NCI-H1694 (cell line): ENCODE results near the gene PPDPF.
A peak's percentile ranks its signal among the peaks of the same experiment; 100 is the strongest.

ENCODE experiments used
- DNase-seq: peaks from one replicate; lab custom pipeline; 2025; lab: John Stamatoyannopoulos, UW

Gene PPDPF

DNA sequence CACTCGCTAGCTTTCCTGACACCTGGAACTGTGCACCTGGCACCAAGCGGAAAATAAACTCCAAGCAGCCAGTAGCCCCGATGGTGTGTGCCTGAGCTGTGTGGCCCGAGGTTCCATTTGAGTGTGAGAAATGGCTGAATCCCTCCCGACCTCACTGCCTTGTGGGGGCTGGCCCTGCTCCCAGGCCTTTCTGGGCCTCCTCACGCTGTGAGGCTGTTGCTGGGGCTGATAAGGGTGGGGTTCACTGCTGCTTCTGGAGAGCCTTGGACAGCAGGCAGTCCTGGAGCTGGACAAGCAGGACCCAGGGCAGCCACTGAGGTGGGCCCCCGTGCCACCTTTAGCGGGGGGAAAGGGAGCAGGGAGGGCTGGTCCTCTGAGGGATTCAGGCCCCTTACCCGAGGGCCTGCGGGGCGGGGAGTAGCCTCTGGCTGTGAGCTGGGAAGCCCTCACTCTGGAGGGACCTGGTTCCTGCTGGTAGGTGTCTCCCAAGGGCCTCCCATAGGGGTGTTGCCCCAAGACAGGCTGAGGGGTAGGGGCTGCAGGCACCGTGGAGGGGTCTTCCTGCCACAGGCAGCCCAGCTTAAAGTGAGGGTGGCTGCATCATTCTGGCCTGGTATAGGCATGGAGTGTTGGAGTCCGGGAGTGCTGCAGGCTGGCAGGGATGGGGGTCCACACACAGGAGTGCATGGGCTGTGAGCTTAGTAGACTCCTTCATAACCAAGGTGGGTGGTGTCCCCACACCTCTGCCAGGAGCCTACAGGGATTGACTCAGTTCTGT, 1.7 kb downstream of the PPDPF start:
- DNase-seq = no peak

DNA sequence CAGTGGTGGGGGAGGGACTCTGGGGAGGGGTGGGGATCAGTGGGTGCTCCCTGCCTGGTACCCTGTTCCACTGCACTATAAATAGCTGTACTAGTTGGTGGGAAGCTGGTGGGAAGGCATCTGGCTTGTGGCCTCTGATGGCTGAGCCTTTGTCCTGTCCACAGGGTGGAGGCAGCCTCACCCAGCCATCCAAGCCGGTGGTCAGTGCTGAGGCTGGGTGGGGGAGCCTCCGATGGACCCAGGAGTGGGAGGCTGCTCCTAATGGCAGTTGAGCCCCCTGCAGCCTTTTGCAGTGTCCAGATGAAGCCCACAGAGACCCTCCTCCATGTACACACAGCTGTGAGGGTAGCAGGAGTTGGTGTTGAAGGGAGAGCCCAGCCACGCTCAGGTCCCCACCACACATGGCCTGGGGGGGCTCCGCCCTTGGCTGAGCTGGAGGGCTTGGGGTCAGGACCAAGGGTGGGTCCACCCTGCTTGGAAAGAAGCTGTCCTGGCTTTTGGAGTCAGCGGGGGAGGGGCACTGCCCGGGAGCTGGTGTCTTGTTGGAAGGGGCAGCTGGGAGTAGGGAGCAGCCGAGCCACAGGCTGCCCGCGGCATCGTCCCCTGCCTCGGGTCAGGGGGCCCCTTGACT, 2.5 kb downstream of the PPDPF start:
- DNase-seq = no peak

DNA sequence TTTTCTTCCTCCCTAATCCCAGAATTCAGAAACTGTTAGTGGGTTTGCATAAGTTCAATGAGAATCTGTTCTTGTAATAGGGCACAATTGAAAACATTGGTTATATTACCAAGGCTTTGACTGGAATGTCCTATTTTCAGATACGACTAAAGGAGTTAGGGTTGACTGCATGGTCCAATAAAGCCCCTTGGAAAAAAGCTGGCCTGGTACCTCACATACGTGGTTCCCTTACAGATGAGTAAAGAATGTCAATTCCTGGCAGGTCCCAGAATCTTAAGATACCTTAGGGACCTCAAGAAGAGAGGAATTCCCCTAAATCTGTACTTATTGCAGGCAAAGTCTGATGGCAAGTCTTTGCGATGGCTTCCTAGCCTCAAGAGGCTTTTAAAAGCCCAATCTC, 4.6 kb downstream of the PPDPF start:
- no peak for DNase-seq

DNA sequence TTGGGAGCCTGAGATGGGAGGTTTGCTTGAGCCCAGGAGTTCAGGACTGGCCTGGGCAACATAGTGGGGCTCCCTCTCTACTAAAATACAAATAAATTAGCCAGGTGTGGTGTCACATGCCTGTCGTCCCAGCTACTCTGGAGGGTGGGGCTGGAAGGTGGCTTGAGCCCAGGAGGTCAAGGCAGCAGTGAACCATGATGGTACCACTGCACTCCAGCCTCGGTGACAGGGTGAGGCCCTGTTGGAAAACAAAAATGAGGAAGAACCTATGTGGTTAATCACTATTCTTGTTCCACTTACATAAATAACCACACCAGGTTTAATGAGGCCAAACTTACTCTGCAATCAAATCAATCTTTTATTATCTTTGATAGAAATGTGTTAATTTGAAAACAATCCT, 5.4 kb downstream of the PPDPF start:
- DNase-seq = no peak

DNA sequence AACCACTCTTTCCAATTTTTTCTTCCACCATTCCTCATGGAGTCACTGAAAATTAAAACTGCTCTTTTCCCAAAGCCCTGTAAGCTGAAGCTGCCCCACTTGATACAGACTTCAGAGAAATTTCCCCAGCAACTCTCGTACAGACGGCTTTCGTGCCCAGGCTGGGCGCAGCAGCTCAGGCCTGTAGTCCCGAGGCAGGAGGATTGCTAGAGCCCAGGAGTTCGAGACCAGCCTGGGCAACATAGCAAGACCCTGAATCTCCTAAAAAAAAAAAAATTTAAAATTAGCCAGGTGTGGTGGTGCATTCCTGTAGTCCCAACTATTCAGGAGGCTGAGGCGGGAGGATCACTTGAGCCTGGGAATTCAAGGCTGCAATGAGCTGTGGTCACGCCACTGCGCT, 6.6 kb downstream of the PPDPF start:
- no peak for DNase-seq

GRCh38 chr20:63529180-63529860, 8.8 kb downstream of the PPDPF start:
- no peak for DNase-seq

GRCh38 chr20:63529861-63530787, 9.6 kb downstream of the PPDPF start:
- DNase-seq = no peak

GRCh38 chr20:63530788-63531160, 10.2 kb downstream of the PPDPF start:
- no peak for DNase-seq

GRCh38 chr20:63531686-63532448, 11.3 kb downstream of the PPDPF start:
- no peak for DNase-seq

GRCh38 chr20:63532449-63532971, 11.9 kb downstream of the PPDPF start:
- DNase-seq = no peak

DNA sequence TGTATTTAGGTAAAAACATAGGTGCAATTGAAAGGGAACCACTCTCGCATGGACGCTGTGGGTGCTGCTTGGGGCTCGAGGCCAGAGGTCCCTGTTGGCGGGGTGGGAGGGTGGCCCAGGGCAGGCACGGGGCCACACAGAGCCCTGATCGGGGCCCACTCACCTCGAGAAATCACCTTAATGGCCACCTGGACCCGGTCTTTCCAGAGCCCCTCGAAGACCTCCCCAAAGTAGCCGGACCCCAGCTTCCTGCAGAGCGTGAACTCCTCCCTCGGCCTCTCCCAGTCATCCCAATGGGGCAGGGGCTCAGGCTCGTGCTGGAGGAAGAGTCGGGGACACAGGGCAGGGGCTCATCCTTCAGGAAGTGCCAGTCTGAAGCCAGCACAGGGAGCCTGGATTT, 12.8 kb downstream of the PPDPF start:
- DNase-seq = no peak

GRCh38 chr20:63533871-63534393, 13.4 kb downstream of the PPDPF start:
- no peak for DNase-seq

DNA sequence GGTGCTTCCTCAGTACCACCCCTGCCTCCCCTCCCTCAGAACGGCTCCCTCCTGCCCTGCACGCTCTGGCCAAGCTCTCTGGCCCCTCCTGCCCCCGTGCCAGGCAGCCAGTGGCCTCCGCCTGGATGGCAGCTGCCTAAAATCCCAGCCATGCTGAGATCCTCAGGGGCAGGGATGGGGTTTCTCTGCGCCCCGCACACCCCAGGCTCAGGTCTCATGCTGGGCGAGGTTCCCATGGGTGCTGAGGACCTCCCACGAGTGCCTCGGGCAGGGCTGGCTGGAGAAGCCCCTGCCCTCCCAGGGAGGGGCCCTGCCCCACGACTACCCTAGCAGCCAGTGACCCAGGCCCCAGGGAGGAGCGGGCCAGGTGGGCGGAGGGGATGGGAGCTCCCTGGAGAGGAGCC, 13.9 kb downstream of the PPDPF start:
- no peak for DNase-seq

DNA sequence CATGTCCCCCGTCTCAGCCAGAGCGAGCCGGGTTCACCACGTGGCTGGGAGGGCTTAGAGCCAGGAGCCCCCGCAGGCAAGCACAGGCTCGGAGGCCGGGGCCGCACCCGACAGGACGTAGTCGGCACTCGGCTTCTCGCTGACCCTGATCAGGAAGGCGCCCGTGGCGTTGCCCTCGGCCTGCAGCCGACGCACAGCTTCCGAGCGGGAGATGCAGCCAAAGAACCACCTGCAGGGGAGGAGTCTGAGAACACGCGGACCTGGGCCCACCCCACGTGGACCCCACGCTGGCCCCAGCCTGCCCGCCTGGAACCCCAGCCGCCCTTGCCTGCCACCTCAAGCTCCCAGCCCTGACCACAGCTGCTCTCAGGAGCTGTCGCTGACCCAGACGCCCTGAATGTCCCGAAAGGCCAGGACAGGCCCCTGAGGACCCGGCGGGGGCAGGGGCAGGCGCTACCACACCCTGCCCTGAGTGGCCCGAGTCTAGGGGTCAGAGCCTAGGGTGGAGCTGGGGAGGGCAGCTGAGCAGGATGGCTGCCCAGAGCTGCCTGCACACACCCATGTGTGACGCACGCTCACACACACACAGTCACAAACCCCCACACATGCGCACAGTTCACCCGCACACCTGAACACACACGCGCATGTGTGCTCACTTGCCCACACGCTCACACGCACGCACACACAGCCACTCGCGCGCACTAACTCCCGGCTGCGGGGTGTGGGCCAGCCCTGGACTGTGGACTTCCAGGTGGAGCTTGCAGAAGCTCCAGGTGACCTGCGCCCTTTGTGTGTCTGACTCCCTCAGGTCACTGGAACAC, 14.5 kb downstream of the PPDPF start:
- DNase-seq = no peak

GRCh38 chr20:63536241-63536977, 15.8 kb downstream of the PPDPF start:
- no peak for DNase-seq

DNA sequence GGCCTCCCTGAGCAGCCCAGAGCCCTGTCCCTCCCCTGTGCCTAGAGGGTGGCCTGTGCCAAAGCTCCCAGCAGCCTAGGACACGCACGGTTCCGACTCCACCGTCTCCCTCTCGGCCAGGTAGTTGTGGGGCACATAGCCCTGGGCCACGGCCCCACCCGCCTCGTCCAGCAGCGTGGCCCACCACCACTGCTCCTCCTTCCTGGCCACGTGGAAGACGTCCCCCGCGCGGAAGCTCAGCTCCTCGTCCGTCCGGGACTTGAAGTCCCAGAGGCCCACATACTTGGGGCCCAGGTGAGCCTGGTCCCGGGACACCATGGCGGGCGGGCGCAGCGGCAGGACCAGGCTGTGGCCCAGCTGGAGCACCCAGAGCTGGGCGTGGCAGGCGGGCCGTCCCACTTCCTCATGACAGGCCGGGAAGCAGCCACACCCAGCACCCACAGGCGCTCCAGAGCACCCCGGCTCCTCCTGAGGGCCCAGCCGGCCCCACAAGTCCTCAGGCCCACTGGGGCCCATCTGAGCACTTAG, 16.5 kb downstream of the PPDPF start, which contains the start of gene PTK6:
Gene PTK6, minus strand, starts transcription at position 380 of the 528 bp plus-strand sequence. Its CDS starts 62 bp downstream, at position 318.
- DNase-seq = no peak

GRCh38 chr20:63537525-63538203, 17.1 kb downstream of the PPDPF start:
- peak; percentile 63 for DNase-seq
